DMS53 (cell line): ENCODE measurements around the gene RAB7B.

Experiments used
- DNase-seq: peaks from one replicate; lab custom pipeline; 2025; lab: John Stamatoyannopoulos, UW

The RAB7B gene

DNA sequence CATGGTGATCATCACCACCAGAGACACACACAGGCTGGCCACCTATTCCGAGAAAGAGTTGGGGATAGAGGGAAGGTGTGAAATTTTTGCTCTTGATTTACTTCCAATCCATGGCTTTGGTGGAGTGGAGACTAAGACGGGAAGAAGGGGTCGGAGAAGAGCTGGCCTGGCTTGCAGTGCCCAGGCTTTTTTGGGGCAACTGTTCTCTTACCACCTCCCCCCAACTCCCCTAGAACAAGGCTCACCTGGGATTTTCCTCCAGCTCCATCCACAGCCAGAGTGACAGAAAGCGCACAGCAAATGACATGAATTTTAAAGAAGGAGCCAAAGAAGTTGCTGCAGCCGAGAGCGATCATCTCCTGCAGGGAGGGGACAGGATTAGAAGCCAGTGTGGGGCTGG, 75.9 kb downstream of the RAB7B start:
- DNase-seq: no peak
